IMR-90 (cell line): ENCODE data around the gene MGAT5. TPM values are rescaled to one million over a fixed set of nuclear protein-coding genes. Genes with fewer than 3 reads are reported as not detected.

Experiments
- ATAC-seq: fragments of 200-7000 bp; cut with Tn5 transposase; 2 replicates; pipeline ENCODE4 v1.9.1; 2020; ENCODE audit warnings: low read depth, mild to moderate bottlenecking, moderate library complexity
- BruUV-seq: library from RNA; stranded (reverse); fragments of 400-500 nt; replicated peaks from 2 replicates; lab custom pipeline; 2021; lab: Mats Ljungman, UMichigan
- CTCF ChIA-PET: fragments of 300-600 bp; formaldehyde crosslinking; extraction: SDS; loops from one replicate; lab custom pipeline; 2021; ENCODE audit warnings: antibody characterized with exemption; lab: Yijun Ruan, JAX
- POLR2A ChIA-PET: fragments of 300-600 bp; sonication (Branson Sonifier 250); formaldehyde crosslinking; loops from one replicate; lab custom pipeline; 2022; ENCODE audit warnings: antibody characterized with exemption; ENCODE audit not compliant: unreplicated experiment; lab: Charles Lee
- DNase-seq: peaks from one replicate; pipeline ENCODE4 v3.0.0; 2013
- H2AFZ ChIP-seq: replicated peaks from 2 replicates; pipeline ENCODE3; 2013; ENCODE audit warnings: low read length, mild to moderate bottlenecking; ENCODE audit not compliant: poor library complexity
- H2AK5ac ChIP-seq: 2 replicates; pipeline ENCODE4 v1.6.1; 2013; ENCODE audit warnings: low read depth, low read length, inconsistent platforms
- H2AK9ac ChIP-seq: replicated peaks from 2 replicates; pipeline ENCODE3; 2013; ENCODE audit warnings: mild to moderate bottlenecking, low read depth, low read length, moderate library complexity; ENCODE audit not compliant: poor library complexity
- H2BK120ac ChIP-seq: 2 replicates; pipeline ENCODE4 v1.6.1; 2013; ENCODE audit warnings: low read depth, low read length, inconsistent platforms
- H2BK15ac ChIP-seq: 3 replicates; pipeline ENCODE4 v1.6.1; 2013; ENCODE audit warnings: low read depth, low read length, inconsistent platforms
- H2BK20ac ChIP-seq: 2 replicates; pipeline ENCODE4 v1.6.1; 2013; ENCODE audit warnings: low read depth, mild to moderate bottlenecking, inconsistent platforms, low read length, moderate library complexity
- H2BK5ac ChIP-seq: 2 replicates; pipeline ENCODE4 v1.6.1; 2013; ENCODE audit warnings: mild to moderate bottlenecking, low read depth, low read length, inconsistent platforms; ENCODE audit not compliant: poor library complexity, severe bottlenecking
- H3K14ac ChIP-seq: replicated peaks from 2 replicates; pipeline ENCODE4 v1.6.1; 2013; ENCODE audit warnings: low read depth, low read length, inconsistent platforms
- H3K18ac ChIP-seq: 2 replicates; pipeline ENCODE4 v1.6.1; 2013; ENCODE audit warnings: low read depth, low read length, control low read depth
- H3K23ac ChIP-seq: 2 replicates; pipeline ENCODE4 v1.6.1; 2013; ENCODE audit warnings: low read depth, low read length, inconsistent platforms
- H3K27ac ChIP-seq: 2 replicates; pipeline ENCODE4 v1.5.1; 2013; ENCODE audit warnings: mild to moderate bottlenecking, control low read depth, low read length; ENCODE audit not compliant: insufficient read depth
- H3K27me3 ChIP-seq: 2 replicates; pipeline ENCODE4 v1.6.1; 2013; ENCODE audit warnings: low read length; ENCODE audit not compliant: control insufficient read depth, insufficient read depth
- H3K36me3 ChIP-seq: 2 replicates; pipeline ENCODE4 v1.6.1; 2013; ENCODE audit warnings: low read length, mixed read lengths; ENCODE audit not compliant: control insufficient read depth, insufficient read depth
- H3K4ac ChIP-seq: 2 replicates; pipeline ENCODE4 v1.6.1; 2013; ENCODE audit warnings: low read depth, low read length, inconsistent platforms
- H3K4me1 ChIP-seq: 2 replicates; pipeline ENCODE4 v1.6.1; 2013; ENCODE audit warnings: low read length, mixed read lengths; ENCODE audit not compliant: control insufficient read depth, insufficient read depth
- H3K4me2 ChIP-seq: 2 replicates; pipeline ENCODE4 v1.6.1; 2013; ENCODE audit warnings: low read depth, mild to moderate bottlenecking, control low read depth, low read length, moderate library complexity
- H3K4me3 ChIP-seq: 2 replicates; pipeline ENCODE4 v1.5.1; 2013; ENCODE audit warnings: low read depth, mild to moderate bottlenecking, control low read depth, low read length, moderate library complexity; ENCODE audit not compliant: insufficient read depth
- H3K56ac ChIP-seq: 2 replicates; pipeline ENCODE4 v1.6.1; 2013; ENCODE audit warnings: low read length, inconsistent platforms; ENCODE audit not compliant: insufficient read depth; ENCODE audit errors: extremely low read depth
- H3K79me1 ChIP-seq, 2 experiments: 2 replicates each; pipeline ENCODE4 v1.6.1; 2013; ENCODE audit warnings: low read length in 2 of 2, inconsistent platforms in 1 of 2, low read depth in 1 of 2
- H3K9ac ChIP-seq: 2 replicates; pipeline ENCODE4 v1.6.1; 2013; ENCODE audit warnings: low read depth, low read length, control low read depth
- H3K9me1 ChIP-seq: 2 replicates; pipeline ENCODE4 v1.6.1; 2013; ENCODE audit warnings: low read length, inconsistent platforms; ENCODE audit not compliant: insufficient read depth
- H3K9me3 ChIP-seq: 2 replicates; pipeline ENCODE4 v1.6.1; 2013; ENCODE audit warnings: low read length; ENCODE audit not compliant: control insufficient read depth, insufficient read depth
- H4K20me1 ChIP-seq: 2 replicates; pipeline ENCODE4 v1.6.1; 2013; ENCODE audit warnings: low read length, inconsistent platforms; ENCODE audit not compliant: insufficient read depth
- H4K5ac ChIP-seq: 2 replicates; pipeline ENCODE4 v1.6.1; 2013; ENCODE audit warnings: mild to moderate bottlenecking, low read depth, low read length, control low read depth
- H4K8ac ChIP-seq, 2 experiments: 2 replicates each; pipeline ENCODE4 v1.6.1; 2013; ENCODE audit warnings: low read depth in 2 of 2, low read length in 2 of 2, control low read depth in 1 of 2, inconsistent platforms in 1 of 2
- H4K91ac ChIP-seq: 2 replicates; pipeline ENCODE4 v1.6.1; 2013; ENCODE audit warnings: low read depth, low read length, inconsistent platforms; ENCODE audit not compliant: insufficient read depth
- BHLHE40 ChIP-seq: fragments of 150-350 bp; IDR thresholded peaks from 2 replicates; pipeline ENCODE4 v1.6.1; 2016; ENCODE audit warnings: mild to moderate bottlenecking, low read depth, low read length
- CHD1 ChIP-seq: IDR thresholded peaks from 2 replicates; pipeline ENCODE4 v1.6.1; 2012; ENCODE audit warnings: low read depth, low read length, improper control_type of control experiment
- CTCF ChIP-seq: conservative IDR thresholded peaks from 2 replicates; pipeline ENCODE4 v1.5.1; 2012; ENCODE audit warnings: mild to moderate bottlenecking, low read depth, low read length, improper control_type of control experiment
- FOS ChIP-seq: fragments of 150-350 bp; IDR thresholded peaks from 2 replicates; pipeline ENCODE4 v1.6.1; 2016; ENCODE audit warnings: low read depth, low read length
- MAFK ChIP-seq: IDR thresholded peaks from 2 replicates; pipeline ENCODE4 v1.6.1; 2012; ENCODE audit warnings: low read depth, low read length, improper control_type of control experiment
- MAZ ChIP-seq: IDR thresholded peaks from 2 replicates; pipeline ENCODE4 v1.6.1; 2012; ENCODE audit warnings: low read depth, mild to moderate bottlenecking, low read length, improper control_type of control experiment, moderate library complexity, borderline replicate concordance
- MXI1 ChIP-seq: IDR thresholded peaks from 2 replicates; pipeline ENCODE4 v1.6.1; 2012; ENCODE audit warnings: low read depth, mild to moderate bottlenecking, low read length, moderate library complexity, borderline replicate concordance
- NFE2L2 ChIP-seq: fragments of 150-350 bp; IDR thresholded peaks from 2 replicates; pipeline ENCODE4 v1.6.1; 2016; ENCODE audit warnings: low read depth, mild to moderate bottlenecking, low read length
- POLR2A ChIP-seq: IDR thresholded peaks from 2 replicates; pipeline ENCODE4 v1.6.1; 2012; ENCODE audit warnings: mild to moderate bottlenecking, low read depth, low read length
- RCOR1 ChIP-seq: IDR thresholded peaks from 2 replicates; pipeline ENCODE4 v1.6.1; 2012; ENCODE audit warnings: mild to moderate bottlenecking, low read length, improper control_type of control experiment; ENCODE audit not compliant: insufficient replicate concordance
- SMC3 ChIP-seq: fragments of 150-350 bp; IDR thresholded peaks from 2 replicates; pipeline ENCODE4 v1.6.1; 2016; ENCODE audit warnings: low read depth, mild to moderate bottlenecking, antibody characterized with exemption, low read length, moderate library complexity
- USF2 ChIP-seq: fragments of 150-350 bp; IDR thresholded peaks from 2 replicates; pipeline ENCODE4 v1.6.1; 2017; ENCODE audit warnings: mild to moderate bottlenecking, antibody characterized with exemption, low read length, low read depth
- WGBS, 2 experiments: methylation state at CpG; one replicate each; pipeline versions ENCODE4 v1.1.5 to v1.1.7; 2013; ENCODE audit warnings: missing lambda C conversion rate in 2 of 2; ENCODE audit not compliant: insufficient read length in 1 of 2; ENCODE audit errors: extremely low coverage in 2 of 2; 5-methylcytosine and 5-hydroxymethylcytosine counted together
- dilution Hi-C: fragments of 300-500 bp; cut with HindIII; formaldehyde crosslinking; loops from one replicate; pipeline ENCODE4 v1.14.3; 2018; ENCODE audit warnings: low sequenced_read_pairs; ENCODE audit not compliant: unreplicated experiment
- in situ Hi-C: fragments of 300-500 bp; cut with MboI; formaldehyde crosslinking; loops from 3 replicates; pipeline ENCODE4 v1.14.3; 2019; ENCODE audit warnings: low sequenced_read_pairs, inconsistent platforms, mixed read lengths
- intact Hi-C: fragments of 100-400 bp; cut with micrococcal nuclease; formaldehyde crosslinking; loops from 2 replicates; pipeline ENCODE4 v1.10.0; 2022
- polyA plus RNA-seq, 3 experiments: library from polyadenylated mRNA; depleted of rRNA; stranded (reverse); fragments of >200 nt; gene quantifications; 2 replicates each; pipeline ENCODE4 v1.2.3, GENCODE V29; 2012; ENCODE audit warnings: low replicate concordance in 1 of 3
- total RNA-seq: library from RNA; depleted of rRNA; stranded (reverse); fragments of >200 nt; gene quantifications from 2 replicates; pipeline ENCODE4 v1.2.3, GENCODE V29; 2012

The MGAT5 gene
- total and polyA plus RNA-seq, 2 of the 4 experiments (the other 2 are of a cell fraction), result 22.9 to 59.9 TPM

DNA sequence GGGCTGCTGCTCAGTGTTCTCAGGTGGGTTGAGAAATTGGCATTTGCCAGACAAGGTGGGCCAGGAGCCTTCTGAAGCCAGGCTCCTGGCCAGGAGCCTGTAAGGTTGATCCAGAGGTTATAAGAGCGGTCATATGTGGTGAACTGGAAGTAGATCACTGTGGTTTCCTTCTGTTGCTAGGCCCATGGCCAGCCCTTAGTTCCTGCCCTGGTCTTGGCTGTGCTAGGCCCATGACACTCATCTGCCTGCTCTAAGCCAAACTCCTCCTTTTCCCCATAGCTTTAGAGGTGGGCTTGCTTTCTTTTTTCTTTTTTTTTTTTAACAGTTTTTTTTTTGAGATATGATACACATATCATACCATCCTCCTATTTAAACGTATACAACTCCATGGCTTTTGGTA lies 5.0 kb upstream of the MGAT5 start:
- Histone ChIP-seq H3K56ac (no peak overlapping the region), H3K9ac (no peak overlapping the region), H3K4me2 (no peak overlapping the region), H2AK5ac (no peak overlapping the region), H3K4ac (no peak overlapping the region), H2BK20ac (no peak overlapping the region), H2AFZ (no peak overlapping the region), H2BK120ac (no peak overlapping the region), H3K79me1 (peaks cover 50 to 83% of the 10 kb centered on the region in 2 experiments), H3K23ac (no peak overlapping the region), H4K20me1 (peaks cover 54% of the 10 kb centered on the region), H3K27me3 (no peaks in the 10 kb centered on the region), H4K8ac (no peak overlapping the region), H3K4me3 (no peak overlapping the region), H3K9me3 (no peaks in the 10 kb centered on the region), H4K91ac (no peak overlapping the region), H4K5ac (no peak overlapping the region), H3K18ac (no peak overlapping the region), H3K4me1 (peaks cover 10% of the 10 kb centered on the region), H3K9me1 (peaks cover 29% of the 10 kb centered on the region), H3K36me3 (peaks cover 5% of the 10 kb centered on the region; the same call in 1 of the 2 replicates), H2BK15ac (no peak overlapping the region), H3K14ac (no peak overlapping the region), H3K27ac (no peak overlapping the region), H2AK9ac (no peak overlapping the region), H2BK5ac (no peak overlapping the region)
- dilution Hi-C loops (no loop called here), in situ Hi-C loops (loop anchor here (25.0 kb wide), 1 partner anchor 362 kb away; no protein-coding TSS in a partner anchor), intact Hi-C loops (loop anchor here (5.0 kb wide), 1 partner anchor 232 kb away; no protein-coding TSS in a partner anchor)
- BruUV-seq, result no TSS peak
- POLR2A ChIA-PET, result no interaction called here
- TF ChIP-seq MAFK (no peak), POLR2A (no peak), CHD1 (no peak), BHLHE40 (no peak), MXI1 (no peak), CTCF (no peak), RCOR1 (no peak), MAZ (no peak), USF2 (no peak), FOS (no peak), SMC3 (no peak), NFE2L2 (no peak)
- CTCF ChIA-PET, result no interaction called here
- no CpG with 5 or more reads among the region's 2 CpGs for WGBS, 2 experiments
- no peak for DNase-seq
- no peak for ATAC-seq
